ENCODE data around the gene GRM2.
A peak's percentile ranks its signal among the peaks of the same experiment; 100 is the strongest.

GRM2 gene

GRCh38 chr3:51679777-51680176 is 27.1 kb upstream of the GRM2 start:
- Histone ChIP-seq H3K9ac (ENCODE audit: low read length in 5 of 5) (peak overlapping the region in 2 of 5 donors; percentile 4 to 41), H3K4me1 (ENCODE audit: control insufficient read depth in 5 of 5, insufficient read depth in 5 of 5, low read length in 5 of 5) (peaks cover 6 to 53% (median 25%) of the 10 kb centered on the region in 5 donors), H3K27ac (ENCODE audit: low read depth, low read length) (peak overlapping the region; percentile 45), H3K36me3 (ENCODE audit: control insufficient read depth in 5 of 5, insufficient read depth in 5 of 5, low read length in 5 of 5) (peaks cover 0 to 64% (median 40%) of the 10 kb centered on the region in 5 donors), H3K4me3 (ENCODE audit: low read depth in 1 of 5, low read length in 5 of 5) (no peak overlapping the region), H3K9me3 (ENCODE audit: control insufficient read depth in 5 of 5, low read length in 5 of 5) (no peaks in the 10 kb centered on the region), H3K27me3 (ENCODE audit: control insufficient read depth in 5 of 5, insufficient read depth in 4 of 5, low read length in 5 of 5) (no peaks in the 10 kb centered on the region)

- no peaks in the 10 kb centered on the region for H3K9me3 ChIP-seq (ENCODE audit: control insufficient read depth in 5 of 5, low read length in 5 of 5)
- peak overlapping the region; percentile 45 for H3K27ac ChIP-seq (ENCODE audit: low read depth, low read length)
- peaks cover 0 to 64% (median 36%) of the 10 kb centered on the region in 5 donors for H3K36me3 ChIP-seq (ENCODE audit: control insufficient read depth in 5 of 5, insufficient read depth in 5 of 5, low read length in 5 of 5)
- no peaks in the 10 kb centered on the region for H3K27me3 ChIP-seq (ENCODE audit: control insufficient read depth in 5 of 5, insufficient read depth in 4 of 5, low read length in 5 of 5)
- H3K4me1 ChIP-seq (ENCODE audit: control insufficient read depth in 5 of 5, insufficient read depth in 5 of 5, low read length in 5 of 5): peaks cover 8 to 55% (median 25%) of the 10 kb centered on the region in 5 donors
- peak overlapping the region in 4 of 5 donors; percentile 2 to 41 (median 8) for H3K9ac ChIP-seq (ENCODE audit: low read length in 5 of 5)
- no peak overlapping the region for H3K4me3 ChIP-seq (ENCODE audit: low read depth in 1 of 5, low read length in 5 of 5)
Measured at GRCh38 chr3:51680196-51680595, 26.7 kb upstream of the GRM2 start.

- peak overlapping the region; percentile 45 for H3K27ac ChIP-seq (ENCODE audit: low read depth, low read length)
- H3K9me3 ChIP-seq (ENCODE audit: control insufficient read depth in 5 of 5, low read length in 5 of 5): no peaks in the 10 kb centered on the region
- H3K36me3 ChIP-seq (ENCODE audit: control insufficient read depth in 5 of 5, insufficient read depth in 5 of 5, low read length in 5 of 5): peaks cover 0 to 64% (median 33%) of the 10 kb centered on the region in 5 donors
- no peaks in the 10 kb centered on the region for H3K27me3 ChIP-seq (ENCODE audit: control insufficient read depth in 5 of 5, insufficient read depth in 4 of 5, low read length in 5 of 5)
- no peak overlapping the region for H3K4me3 ChIP-seq (ENCODE audit: low read depth in 1 of 5, low read length in 5 of 5)
- peak overlapping the region in 3 of 5 donors; percentile 2 to 49 (median 13) for H3K9ac ChIP-seq (ENCODE audit: low read length in 5 of 5)
- H3K4me1 ChIP-seq (ENCODE audit: control insufficient read depth in 5 of 5, insufficient read depth in 5 of 5, low read length in 5 of 5): peaks cover 8 to 61% (median 30%) of the 10 kb centered on the region in 5 donors
Measured at GRCh38 chr3:51680663-51681230, 26.1 kb upstream of the GRM2 start.

GRCh38 chr3:51681453-51681852 is 25.4 kb upstream of the GRM2 start:
- no peaks in the 10 kb centered on the region for H3K27me3 ChIP-seq (ENCODE audit: control insufficient read depth in 5 of 5, insufficient read depth in 4 of 5, low read length in 5 of 5)
- peak overlapping the region in 2 of 5 donors; percentile 2 to 49 for H3K9ac ChIP-seq (ENCODE audit: low read length in 5 of 5)
- H3K36me3 ChIP-seq (ENCODE audit: control insufficient read depth in 5 of 5, insufficient read depth in 5 of 5, low read length in 5 of 5): peaks cover 0 to 61% (median 34%) of the 10 kb centered on the region in 5 donors
- H3K4me1 ChIP-seq (ENCODE audit: control insufficient read depth in 5 of 5, insufficient read depth in 5 of 5, low read length in 5 of 5): peaks cover 8 to 68% (median 34%) of the 10 kb centered on the region in 5 donors
- H3K9me3 ChIP-seq (ENCODE audit: control insufficient read depth in 5 of 5, low read length in 5 of 5): no peaks in the 10 kb centered on the region
- peak overlapping the region in 1 of 5 donors; percentile 18 for H3K4me3 ChIP-seq (ENCODE audit: low read depth in 1 of 5, low read length in 5 of 5)
- no peak overlapping the region for H3K27ac ChIP-seq (ENCODE audit: low read depth, low read length)

- peaks cover 10 to 74% (median 38%) of the 10 kb centered on the region in 5 donors for H3K4me1 ChIP-seq (ENCODE audit: control insufficient read depth in 5 of 5, insufficient read depth in 5 of 5, low read length in 5 of 5)
Measured at GRCh38 chr3:51682079-51682478, 24.8 kb upstream of the GRM2 start.

GRCh38 chr3:51682526-51682925 is 24.3 kb upstream of the GRM2 start:
- Histone ChIP-seq H3K4me1 (ENCODE audit: control insufficient read depth in 5 of 5, insufficient read depth in 5 of 5, low read length in 5 of 5) (peaks cover 12 to 79% (median 43%) of the 10 kb centered on the region in 5 donors), H3K9ac (ENCODE audit: low read length in 5 of 5) (no peak overlapping the region), H3K27me3 (ENCODE audit: control insufficient read depth in 5 of 5, insufficient read depth in 4 of 5, low read length in 5 of 5) (no peaks in the 10 kb centered on the region), H3K27ac (ENCODE audit: low read depth, low read length) (no peak overlapping the region), H3K36me3 (ENCODE audit: control insufficient read depth in 5 of 5, insufficient read depth in 5 of 5, low read length in 5 of 5) (peaks cover 0 to 56% (median 32%) of the 10 kb centered on the region in 5 donors), H3K9me3 (ENCODE audit: control insufficient read depth in 5 of 5, low read length in 5 of 5) (no peaks in the 10 kb centered on the region), H3K4me3 (ENCODE audit: low read depth in 1 of 5, low read length in 5 of 5) (no peak overlapping the region)

More at GRCh38 chr3:51682079-51682478, 24.8 kb upstream of the GRM2 start:
- H3K36me3 ChIP-seq (ENCODE audit: control insufficient read depth in 5 of 5, insufficient read depth in 5 of 5, low read length in 5 of 5): peaks cover 0 to 56% (median 32%) of the 10 kb centered on the region in 5 donors
- no peaks in the 10 kb centered on the region for H3K27me3 ChIP-seq (ENCODE audit: control insufficient read depth in 5 of 5, insufficient read depth in 4 of 5, low read length in 5 of 5)
- H3K9me3 ChIP-seq (ENCODE audit: control insufficient read depth in 5 of 5, low read length in 5 of 5): no peaks in the 10 kb centered on the region
- no peak overlapping the region for H3K4me3 ChIP-seq (ENCODE audit: low read depth in 1 of 5, low read length in 5 of 5)
- no peak overlapping the region for H3K27ac ChIP-seq (ENCODE audit: low read depth, low read length)
- H3K9ac ChIP-seq (ENCODE audit: low read length in 5 of 5): peak overlapping the region in 1 of 5 donors; percentile 49

GRCh38 chr3:51683566-51683965 is 23.3 kb upstream of the GRM2 start:
- H3K27me3 ChIP-seq (ENCODE audit: control insufficient read depth in 5 of 5, insufficient read depth in 4 of 5, low read length in 5 of 5): no peaks in the 10 kb centered on the region
- peaks cover 0 to 56% (median 38%) of the 10 kb centered on the region in 5 donors for H3K36me3 ChIP-seq (ENCODE audit: control insufficient read depth in 5 of 5, insufficient read depth in 5 of 5, low read length in 5 of 5)
- no peak overlapping the region for H3K9ac ChIP-seq (ENCODE audit: low read length in 5 of 5)
- no peak overlapping the region for H3K27ac ChIP-seq (ENCODE audit: low read depth, low read length)
- H3K4me1 ChIP-seq (ENCODE audit: control insufficient read depth in 5 of 5, insufficient read depth in 5 of 5, low read length in 5 of 5): peaks cover 14 to 84% (median 46%) of the 10 kb centered on the region in 5 donors
- no peaks in the 10 kb centered on the region for H3K9me3 ChIP-seq (ENCODE audit: control insufficient read depth in 5 of 5, low read length in 5 of 5)
- no peak overlapping the region for H3K4me3 ChIP-seq (ENCODE audit: low read depth in 1 of 5, low read length in 5 of 5)

GRCh38 chr3:51684971-51685751 is 21.7 kb upstream of the GRM2 start:
- no peak overlapping the region for H3K4me3 ChIP-seq (ENCODE audit: low read depth in 1 of 5, low read length in 5 of 5)
- H3K27me3 ChIP-seq (ENCODE audit: control insufficient read depth in 5 of 5, insufficient read depth in 4 of 5, low read length in 5 of 5): no peaks in the 10 kb centered on the region
- H3K36me3 ChIP-seq (ENCODE audit: control insufficient read depth in 5 of 5, insufficient read depth in 5 of 5, low read length in 5 of 5): peaks cover 0 to 52% (median 37%) of the 10 kb centered on the region in 5 donors
- H3K9ac ChIP-seq (ENCODE audit: low read length in 5 of 5): peak overlapping the region in 3 of 5 donors; percentile 17 to 75 (median 48)
- H3K4me1 ChIP-seq (ENCODE audit: control insufficient read depth in 5 of 5, insufficient read depth in 5 of 5, low read length in 5 of 5): peaks cover 14 to 88% (median 44%) of the 10 kb centered on the region in 5 donors
- no peaks in the 10 kb centered on the region for H3K9me3 ChIP-seq (ENCODE audit: control insufficient read depth in 5 of 5, low read length in 5 of 5)
- H3K27ac ChIP-seq (ENCODE audit: low read depth, low read length): peak overlapping the region; percentile 89

GRCh38 chr3:51686056-51686455 is 20.8 kb upstream of the GRM2 start:
- H3K27me3 ChIP-seq (ENCODE audit: control insufficient read depth in 5 of 5, insufficient read depth in 4 of 5, low read length in 5 of 5): no peaks in the 10 kb centered on the region
- H3K36me3 ChIP-seq (ENCODE audit: control insufficient read depth in 5 of 5, insufficient read depth in 5 of 5, low read length in 5 of 5): peaks cover 0 to 57% (median 40%) of the 10 kb centered on the region in 5 donors
- peak overlapping the region; percentile 89 for H3K27ac ChIP-seq (ENCODE audit: low read depth, low read length)
- peak overlapping the region in 1 of 5 donors; percentile 12 for H3K4me3 ChIP-seq (ENCODE audit: low read depth in 1 of 5, low read length in 5 of 5)
- no peaks in the 10 kb centered on the region for H3K9me3 ChIP-seq (ENCODE audit: control insufficient read depth in 5 of 5, low read length in 5 of 5)
- H3K9ac ChIP-seq (ENCODE audit: low read length in 5 of 5): peak overlapping the region in 4 of 5 donors; percentile 14 to 75 (median 38)
- peaks cover 12 to 87% (median 38%) of the 10 kb centered on the region in 5 donors for H3K4me1 ChIP-seq (ENCODE audit: control insufficient read depth in 5 of 5, insufficient read depth in 5 of 5, low read length in 5 of 5)
